Endothelial cell (in vitro differentiated cells): Measurements from ENCODE around the gene TAPBPL. TPM values are rescaled to one million over a fixed set of nuclear protein-coding genes. Genes with fewer than 3 reads are reported as not detected.

ENCODE experiments used
- DNase-seq: peaks from one replicate; pipeline ENCODE4 v3.0.0; 2021; ENCODE audit warnings: low spot score
- H3K27ac Mint-ChIP-seq: one replicate; pipeline ENCODE4 v1.8.0; 2021; ENCODE audit warnings: mixed read lengths, inconsistent platforms; ENCODE audit not compliant: unreplicated experiment
- H3K27me3 Mint-ChIP-seq: one replicate; pipeline ENCODE4 v1.8.0; 2021; ENCODE audit warnings: mild to moderate bottlenecking, moderate library complexity, mixed read lengths, inconsistent platforms; ENCODE audit not compliant: unreplicated experiment
- H3K36me3 Mint-ChIP-seq: one replicate; pipeline ENCODE4 v1.8.0; 2021; ENCODE audit warnings: mild to moderate bottlenecking, low read depth, mixed read lengths, inconsistent platforms; ENCODE audit not compliant: unreplicated experiment
- H3K4me1 Mint-ChIP-seq: one replicate; pipeline ENCODE4 v1.8.0; 2021; ENCODE audit warnings: mild to moderate bottlenecking, mixed read lengths, inconsistent platforms; ENCODE audit not compliant: unreplicated experiment
- H3K4me3 Mint-ChIP-seq: one replicate; pipeline ENCODE4 v1.8.0; 2021; ENCODE audit warnings: mild to moderate bottlenecking, mixed read lengths, inconsistent platforms; ENCODE audit not compliant: unreplicated experiment
- H3K9me3 Mint-ChIP-seq: one replicate; pipeline ENCODE4 v1.8.0; 2021; ENCODE audit warnings: mixed read lengths, inconsistent platforms; ENCODE audit not compliant: unreplicated experiment
- total RNA-seq: library from RNA; stranded (reverse); fragmentation: NEBNext Ultra II Directional; extraction: Animal tissue kit (Norgen Biotek cat#: 25700); gene quantifications from one replicate; pipeline ENCODE4 v1.2.1, GENCODE V29; 2021; ENCODE audit not compliant: unreplicated experiment
- TF ChIP-seq, protein P1 (sequence below): fragments of 200-600 bp; sonication (generic); IDR thresholded peaks from one replicate; pipeline ENCODE4 v1.5.0; 2021; ENCODE audit warnings: antibody characterized with exemption; ENCODE audit not compliant: unreplicated experiment

TAPBPL gene
- total RNA-seq, 1 donor from 2014 or later, result 2.8 TPM

DNA sequence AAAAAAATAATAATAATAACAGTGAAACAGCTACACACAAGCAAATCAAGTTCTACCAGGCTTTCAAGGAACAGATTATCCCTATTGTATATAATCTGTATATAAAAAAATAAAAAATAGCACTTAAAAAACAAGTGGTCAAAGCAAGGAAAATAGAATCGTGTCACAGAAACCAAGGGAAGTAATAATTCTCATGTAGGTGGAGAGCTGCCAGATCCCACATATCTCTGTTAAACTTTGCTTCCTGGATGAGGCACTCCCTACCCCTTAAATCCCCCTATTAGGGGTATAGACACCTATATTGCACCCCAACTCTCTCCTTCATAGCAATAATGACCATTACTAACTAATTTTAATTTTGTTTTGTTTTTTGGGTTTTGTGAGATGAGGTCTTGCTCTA is 11.5 kb upstream of the TAPBPL start:
- no peaks in the 10 kb centered on the region for H3K9me3 Mint-ChIP-seq
- no peak for DNase-seq
- H3K27me3 Mint-ChIP-seq, result peaks cover 2% of the 10 kb centered on the region
- TF ChIP-seq, protein P1, sequence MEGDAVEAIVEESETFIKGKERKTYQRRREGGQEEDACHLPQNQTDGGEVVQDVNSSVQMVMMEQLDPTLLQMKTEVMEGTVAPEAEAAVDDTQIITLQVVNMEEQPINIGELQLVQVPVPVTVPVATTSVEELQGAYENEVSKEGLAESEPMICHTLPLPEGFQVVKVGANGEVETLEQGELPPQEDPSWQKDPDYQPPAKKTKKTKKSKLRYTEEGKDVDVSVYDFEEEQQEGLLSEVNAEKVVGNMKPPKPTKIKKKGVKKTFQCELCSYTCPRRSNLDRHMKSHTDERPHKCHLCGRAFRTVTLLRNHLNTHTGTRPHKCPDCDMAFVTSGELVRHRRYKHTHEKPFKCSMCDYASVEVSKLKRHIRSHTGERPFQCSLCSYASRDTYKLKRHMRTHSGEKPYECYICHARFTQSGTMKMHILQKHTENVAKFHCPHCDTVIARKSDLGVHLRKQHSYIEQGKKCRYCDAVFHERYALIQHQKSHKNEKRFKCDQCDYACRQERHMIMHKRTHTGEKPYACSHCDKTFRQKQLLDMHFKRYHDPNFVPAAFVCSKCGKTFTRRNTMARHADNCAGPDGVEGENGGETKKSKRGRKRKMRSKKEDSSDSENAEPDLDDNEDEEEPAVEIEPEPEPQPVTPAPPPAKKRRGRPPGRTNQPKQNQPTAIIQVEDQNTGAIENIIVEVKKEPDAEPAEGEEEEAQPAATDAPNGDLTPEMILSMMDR, result no peak
- H3K4me1 Mint-ChIP-seq, result peaks cover 12% of the 10 kb centered on the region
- H3K36me3 Mint-ChIP-seq, result peaks cover 5% of the 10 kb centered on the region
- H3K4me3 Mint-ChIP-seq, result no peak overlapping the region
- no peak overlapping the region for H3K27ac Mint-ChIP-seq

DNA sequence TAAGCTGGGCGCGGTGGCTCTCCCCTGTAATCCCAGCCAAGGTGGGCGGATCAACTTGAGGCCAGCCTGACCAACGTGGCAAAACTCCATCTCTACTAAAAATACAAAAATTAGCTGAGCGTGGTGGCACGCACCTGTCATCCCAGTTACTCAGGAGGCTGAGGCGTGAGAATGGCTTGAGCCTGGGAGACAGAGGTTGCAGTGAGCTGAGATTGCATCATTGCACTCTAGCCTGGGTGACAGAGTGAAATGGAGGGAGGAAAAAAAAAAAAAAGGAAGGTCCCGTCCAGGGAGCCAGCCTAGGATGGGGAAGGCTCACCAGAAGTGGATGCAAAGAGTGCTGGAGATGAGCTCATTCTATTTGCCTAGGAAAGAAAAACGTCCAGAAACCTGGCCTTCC is 9.0 kb upstream of the TAPBPL start:
- TF ChIP-seq, protein P1, result no peak
- DNase-seq, result no peak
- H3K4me1 Mint-ChIP-seq, result peaks cover 23% of the 10 kb centered on the region
- no peak overlapping the region for H3K27ac Mint-ChIP-seq
- peaks cover 9% of the 10 kb centered on the region for H3K36me3 Mint-ChIP-seq
- peaks cover 2% of the 10 kb centered on the region for H3K27me3 Mint-ChIP-seq
- no peaks in the 10 kb centered on the region for H3K9me3 Mint-ChIP-seq
- no peak overlapping the region for H3K4me3 Mint-ChIP-seq

DNA sequence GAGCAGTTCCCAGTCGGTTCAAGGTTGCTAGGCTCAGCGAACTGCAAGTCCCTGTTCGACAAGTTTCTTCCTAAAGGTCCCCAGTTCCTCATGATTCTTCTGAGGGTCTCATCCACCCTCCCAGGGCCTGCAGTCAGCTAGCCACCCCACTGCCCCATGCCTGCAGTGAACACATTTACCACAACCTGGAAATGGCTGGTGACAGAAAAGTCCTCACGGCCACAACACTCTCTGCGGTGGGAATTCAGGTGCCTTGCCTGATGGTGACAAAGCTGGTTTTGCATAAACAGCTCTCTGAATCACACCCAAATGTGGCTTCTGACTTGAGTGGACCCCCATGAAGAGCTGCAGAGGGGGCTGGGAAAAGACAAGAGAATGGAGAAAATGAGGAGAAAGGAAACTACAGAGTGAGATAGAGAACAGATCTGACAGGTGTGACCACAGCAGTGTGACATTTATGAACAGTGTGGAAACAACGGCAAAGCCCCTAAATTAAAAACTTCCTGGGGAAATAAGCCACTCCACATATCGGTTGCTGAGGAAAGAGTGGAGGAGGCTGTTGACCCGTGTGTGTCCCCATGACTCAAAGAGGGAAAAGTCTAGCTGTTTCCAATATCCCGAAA is 8.4 kb upstream of the TAPBPL start:
- peaks cover 9% of the 10 kb centered on the region for H3K36me3 Mint-ChIP-seq
- TF ChIP-seq, protein P1, result no peak
- no peak for DNase-seq
- peaks cover 29% of the 10 kb centered on the region for H3K4me1 Mint-ChIP-seq
- no peak overlapping the region for H3K4me3 Mint-ChIP-seq
- peaks cover 2% of the 10 kb centered on the region for H3K27me3 Mint-ChIP-seq
- H3K27ac Mint-ChIP-seq, result no peak overlapping the region
- H3K9me3 Mint-ChIP-seq, result no peaks in the 10 kb centered on the region

DNA sequence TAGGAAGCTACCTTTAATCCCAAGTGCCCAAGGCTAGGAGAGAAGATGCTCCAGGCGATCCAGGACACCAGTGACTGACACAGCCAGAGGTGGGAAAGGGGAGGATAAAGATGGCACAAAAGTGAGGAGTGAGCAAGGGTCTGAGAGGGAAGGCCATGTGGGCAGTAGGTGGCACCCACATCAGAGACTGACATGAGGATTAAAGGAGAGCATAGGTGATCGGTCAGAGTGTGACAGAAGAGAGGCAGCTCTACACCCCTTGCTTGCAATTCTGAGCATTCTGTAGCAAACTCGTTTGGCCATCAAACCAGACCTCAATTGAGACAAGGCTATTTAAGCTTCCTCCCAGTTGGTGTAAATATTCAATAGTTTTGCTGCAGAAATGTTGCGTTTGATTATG is 7.8 kb upstream of the TAPBPL start:
- H3K9me3 Mint-ChIP-seq, result no peaks in the 10 kb centered on the region
- H3K4me1 Mint-ChIP-seq, result peaks cover 29% of the 10 kb centered on the region
- H3K27ac Mint-ChIP-seq, result no peak overlapping the region
- H3K27me3 Mint-ChIP-seq, result peaks cover 2% of the 10 kb centered on the region
- no peak for DNase-seq
- TF ChIP-seq, protein P1, result no peak
- no peak overlapping the region for H3K4me3 Mint-ChIP-seq
- H3K36me3 Mint-ChIP-seq, result peaks cover 9% of the 10 kb centered on the region

DNA sequence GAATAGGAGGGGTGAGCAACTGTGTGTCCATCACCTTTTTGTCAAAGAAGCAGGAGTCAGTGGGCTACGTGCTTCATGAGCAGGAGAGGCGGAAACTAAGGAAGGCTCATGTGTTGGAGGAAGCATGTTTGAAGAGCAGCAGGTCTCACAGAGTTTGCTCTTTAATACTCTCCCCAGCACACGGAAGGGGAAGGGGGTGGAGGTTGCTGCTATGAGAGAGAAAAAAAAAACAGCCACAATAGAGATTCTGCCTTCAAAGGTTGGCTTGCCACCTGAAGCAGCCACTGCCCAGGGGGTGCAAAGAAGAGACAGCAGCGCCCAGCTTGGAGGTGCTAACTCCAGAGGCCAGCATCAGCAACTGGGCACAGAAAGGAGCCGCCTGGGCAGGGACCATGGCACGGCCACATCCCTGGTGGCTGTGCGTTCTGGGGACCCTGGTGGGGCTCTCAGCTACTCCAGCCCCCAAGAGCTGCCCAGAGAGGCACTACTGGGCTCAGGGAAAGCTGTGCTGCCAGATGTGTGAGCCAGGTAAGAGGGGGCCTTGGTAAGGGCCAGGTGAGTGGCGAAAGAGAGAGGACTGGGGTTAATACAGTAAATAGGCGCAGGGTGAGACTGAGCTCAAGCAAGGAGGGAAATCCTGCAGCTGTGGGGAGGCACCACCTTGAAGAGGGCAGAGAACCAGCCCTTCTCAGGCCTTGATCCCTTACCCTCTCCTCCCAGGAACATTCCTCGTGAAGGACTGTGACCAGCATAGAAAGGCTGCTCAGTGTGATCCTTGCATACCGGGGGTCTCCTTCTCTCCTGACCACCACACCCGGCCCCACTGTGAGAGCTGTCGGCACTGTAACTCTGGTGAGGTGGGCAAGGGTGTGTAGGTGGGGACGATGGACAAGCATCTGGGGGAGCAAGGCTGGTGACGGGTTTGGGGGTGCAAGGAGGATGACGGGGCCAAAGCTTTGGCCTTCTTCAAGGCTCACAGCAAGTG is 6.8 kb upstream of the TAPBPL start, which contains the start of gene CD27:
Gene CD27 (plus strand): TSS at position 252 of the 985 bp plus-strand sequence. CDS start 141 bp downstream, at position 393.
- Mint-ChIP-seq H3K4me1 (peaks cover 29% of the 10 kb centered on the region), H3K27me3 (peaks cover 2% of the 10 kb centered on the region), H3K4me3 (no peak within 1 kb of the TSS), H3K9me3 (no peaks in the 10 kb centered on the region), H3K27ac (no peak within 1 kb of the TSS), H3K36me3 (peaks cover 9% of the 10 kb centered on the region)
- DNase-seq, result no peak
- TF ChIP-seq, protein P1, result no peak
